Fibroblast of the aortic adventitia (primary cell): Measurements from ENCODE around the gene C9orf152. TPM values are rescaled to one million over a fixed set of nuclear protein-coding genes. Genes with fewer than 3 reads are reported as not detected.

Experiments used
- DNase-seq: peaks from one replicate; pipeline ENCODE4 v3.0.0-alpha.2; 2010; ENCODE audit warnings: low read depth
- H3K4me3 ChIP-seq: 2 replicates; pipeline ENCODE4 v1.5.1; 2011; ENCODE audit warnings: low read depth, mild to moderate bottlenecking, control low read depth, low read length, moderate library complexity
- CTCF ChIP-seq: IDR thresholded peaks from 2 replicates; pipeline ENCODE4 v1.5.1; 2011; ENCODE audit warnings: mild to moderate bottlenecking, low read length, control low read depth, inconsistent platforms; ENCODE audit not compliant: insufficient read depth
- total RNA-seq: library from RNA; depleted of rRNA; stranded (reverse); fragments of >200 nt; gene quantifications from 2 replicates; pipeline ENCODE4 v1.2.3, GENCODE V29; 2012; ENCODE audit warnings: low replicate concordance

Gene C9orf152
- total RNA-seq, 1 donor, result not detected

DNA sequence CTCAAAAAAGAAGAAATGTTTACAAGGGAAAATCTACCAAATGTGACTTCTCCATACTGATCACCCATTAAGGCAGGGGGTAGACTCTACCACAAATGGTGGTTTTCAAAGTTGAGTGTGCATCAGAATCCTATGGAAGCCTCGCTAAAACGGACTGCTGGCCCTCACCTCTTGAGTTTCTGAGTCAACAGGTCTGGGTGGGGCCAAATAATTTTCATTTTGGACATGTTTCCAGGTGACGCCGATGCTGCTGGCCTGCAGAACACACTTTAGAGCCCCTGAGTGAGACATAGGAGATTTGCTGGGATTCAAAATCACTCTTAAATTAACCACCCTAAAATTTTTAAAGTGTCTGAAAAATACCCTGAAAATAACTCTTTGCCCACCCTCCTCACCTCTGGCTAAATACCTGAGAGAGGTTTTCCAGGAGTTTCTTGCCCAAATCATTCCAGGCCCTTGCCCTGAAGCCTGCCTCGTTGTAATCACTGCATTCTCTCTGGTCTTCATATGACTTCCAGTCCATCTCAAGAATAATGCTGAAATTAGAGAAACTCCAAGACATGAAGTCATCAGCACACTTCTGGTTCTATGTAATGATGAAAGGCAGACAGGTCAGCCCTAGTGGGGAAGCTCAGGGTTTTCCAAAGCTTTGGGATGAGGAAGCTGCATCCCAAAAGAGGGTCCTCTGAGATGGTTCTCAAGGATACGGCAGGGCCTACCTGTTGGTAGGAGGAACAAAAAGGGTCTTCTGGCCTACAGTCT lies 18.2 kb downstream of the C9orf152 start:
- no peak for TF ChIP-seq CTCF
- no peak overlapping the region for H3K4me3 ChIP-seq
- DNase-seq, result no peak

DNA sequence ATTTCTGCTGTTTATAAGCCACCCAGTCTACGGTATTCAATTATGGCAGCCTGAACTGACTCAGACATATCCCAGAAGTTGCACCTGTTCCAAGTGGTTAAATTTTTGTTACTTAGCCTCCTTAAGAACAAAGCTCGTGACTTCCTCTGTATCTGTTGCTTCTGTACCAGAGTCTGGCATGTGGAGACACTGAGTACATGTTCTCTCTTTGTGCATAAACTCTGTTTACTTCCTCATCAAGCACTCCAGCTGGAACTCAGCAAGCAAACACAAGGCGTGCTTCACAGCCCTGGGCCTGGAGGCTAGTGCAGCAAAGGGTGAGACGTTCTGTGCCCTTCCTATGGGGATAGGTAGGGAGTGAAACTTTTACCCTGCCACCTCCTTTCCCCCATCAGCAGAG lies 19.0 kb downstream of the C9orf152 start:
- no peak for TF ChIP-seq CTCF
- peak; percentile 33 for DNase-seq
- no peak overlapping the region for H3K4me3 ChIP-seq

DNA sequence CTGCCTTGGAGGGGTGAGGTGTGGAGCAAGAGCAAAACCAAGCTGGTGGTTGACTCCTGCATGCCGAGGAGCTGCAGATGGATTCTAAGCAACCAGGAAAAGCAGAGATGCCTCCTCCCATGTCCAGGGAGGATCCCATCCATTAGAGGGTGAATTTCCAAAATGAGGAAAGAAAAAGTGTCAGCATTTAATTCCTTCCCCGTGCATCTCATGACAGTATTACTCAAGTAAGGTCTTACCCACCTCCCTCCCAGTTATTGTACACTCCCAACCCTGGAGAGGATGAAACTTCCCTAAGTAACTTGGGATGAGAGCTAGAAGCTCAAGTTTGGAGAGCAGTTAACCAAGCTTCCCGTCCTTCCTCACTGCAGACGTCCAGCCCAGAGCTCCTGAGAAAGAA lies 19.9 kb downstream of the C9orf152 start:
- no peak for DNase-seq
- TF ChIP-seq CTCF, result no peak
- H3K4me3 ChIP-seq, result no peak overlapping the region

- no peak for DNase-seq
- TF ChIP-seq CTCF, result no peak
- H3K4me3 ChIP-seq, result no peak overlapping the region
Observed at GRCh38 chr9:110187126-110187525, 20.8 kb downstream of the C9orf152 start.

GRCh38 chr9:110186254-110186653 lies 21.7 kb downstream of the C9orf152 start:
- H3K4me3 ChIP-seq, result no peak overlapping the region
- DNase-seq, result no peak
- no peak for TF ChIP-seq CTCF

- no peak overlapping the region for H3K4me3 ChIP-seq
- DNase-seq, result no peak
- no peak for TF ChIP-seq CTCF
Observed at GRCh38 chr9:110185806-110186205, 22.2 kb downstream of the C9orf152 start.
